Islet precursor cell (in vitro differentiated cells): ENCODE data around the gene SATB2.

Experiments used
- DNase-seq: peaks from one replicate; pipeline ENCODE4 v3.0.0-alpha.2; 2018

The SATB2 gene

GRCh38 chr2:199449455-199449854 is 8.3 kb downstream of the SATB2 start:
- no peak for DNase-seq

GRCh38 chr2:199446996-199447576 is 10.7 kb downstream of the SATB2 start:
- DNase-seq, result peak; percentile 43

- no peak for DNase-seq
These were observed 13.0 kb downstream of the SATB2 start for GRCh38 chr2:199444749-199445148.

DNA sequence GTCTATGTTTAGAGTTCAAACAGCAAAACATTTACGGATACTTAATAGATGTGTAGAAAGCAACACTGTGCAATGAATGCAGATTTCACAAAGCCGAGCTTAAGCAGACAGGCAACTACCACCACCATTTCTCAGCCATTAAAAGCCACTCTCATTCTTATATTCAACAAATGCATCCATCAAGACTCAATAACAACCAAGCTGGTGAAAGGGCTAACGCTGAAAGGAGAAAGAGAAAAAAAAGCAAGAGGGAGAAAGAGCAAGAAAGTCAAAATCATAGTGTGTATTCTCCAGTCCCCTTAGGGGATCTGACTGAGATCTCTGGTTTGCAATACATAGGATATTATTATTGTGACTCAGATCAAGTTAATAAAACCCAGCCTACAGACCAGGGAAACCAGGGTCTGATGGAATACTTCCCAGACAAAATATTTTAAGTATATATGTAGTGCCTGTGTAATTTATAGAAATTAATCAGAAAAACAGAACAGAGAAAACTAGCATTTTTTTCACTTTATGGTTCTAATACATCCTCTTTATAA is 14.1 kb downstream of the SATB2 start:
- DNase-seq, result no peak

GRCh38 chr2:199442173-199442572 is 15.6 kb downstream of the SATB2 start:
- DNase-seq, result no peak

DNA sequence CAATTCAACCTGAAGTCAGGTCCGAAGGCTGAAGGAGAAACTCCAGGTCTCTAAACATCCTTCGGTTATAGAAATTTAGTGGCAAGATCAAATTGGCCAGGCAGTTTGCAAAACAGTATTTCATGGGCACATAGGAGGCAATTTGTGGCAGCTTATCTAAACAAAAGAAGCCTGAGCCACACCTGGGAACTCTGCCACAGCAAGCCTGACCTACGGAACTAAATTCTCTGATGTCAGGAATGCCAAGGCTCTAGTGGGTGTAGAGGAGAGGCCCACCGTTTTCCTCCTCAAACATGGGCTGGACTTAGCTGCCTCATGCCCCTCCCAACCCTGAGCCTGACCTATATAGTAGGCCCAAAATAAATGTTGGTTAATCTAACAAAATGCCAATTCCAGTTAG is 16.0 kb downstream of the SATB2 start:
- no peak for DNase-seq

DNA sequence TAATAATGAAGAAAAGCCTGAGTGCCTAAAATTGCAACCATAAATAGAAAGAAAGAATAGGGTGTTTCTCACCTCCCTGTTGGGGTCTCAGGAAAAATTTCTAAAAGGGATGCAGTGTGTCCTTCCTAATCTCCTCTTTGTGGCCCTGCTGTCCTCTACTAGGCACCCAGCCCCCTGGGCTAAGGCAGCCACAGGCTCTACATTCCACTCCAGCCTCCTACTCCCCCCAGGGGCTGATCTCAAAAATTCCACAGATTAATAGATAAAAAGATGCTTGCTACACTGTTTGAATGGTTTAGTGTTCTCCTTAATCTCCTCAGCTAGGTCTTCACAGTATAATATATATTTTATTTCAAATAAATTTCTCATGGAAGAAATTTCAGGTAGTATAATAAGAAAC is 17.6 kb downstream of the SATB2 start:
- DNase-seq, result peak; percentile 68

- DNase-seq, result no peak
These were observed 18.2 kb downstream of the SATB2 start for GRCh38 chr2:199439542-199439941.

GRCh38 chr2:199439066-199439465 is 18.7 kb downstream of the SATB2 start:
- DNase-seq, result peak; percentile 54

- DNase-seq, result peak; percentile 63
These were observed 23.2 kb downstream of the SATB2 start for GRCh38 chr2:199434555-199434954.

- peak; percentile 62 for DNase-seq
These were observed 24.4 kb downstream of the SATB2 start for GRCh38 chr2:199433204-199433832.

DNA sequence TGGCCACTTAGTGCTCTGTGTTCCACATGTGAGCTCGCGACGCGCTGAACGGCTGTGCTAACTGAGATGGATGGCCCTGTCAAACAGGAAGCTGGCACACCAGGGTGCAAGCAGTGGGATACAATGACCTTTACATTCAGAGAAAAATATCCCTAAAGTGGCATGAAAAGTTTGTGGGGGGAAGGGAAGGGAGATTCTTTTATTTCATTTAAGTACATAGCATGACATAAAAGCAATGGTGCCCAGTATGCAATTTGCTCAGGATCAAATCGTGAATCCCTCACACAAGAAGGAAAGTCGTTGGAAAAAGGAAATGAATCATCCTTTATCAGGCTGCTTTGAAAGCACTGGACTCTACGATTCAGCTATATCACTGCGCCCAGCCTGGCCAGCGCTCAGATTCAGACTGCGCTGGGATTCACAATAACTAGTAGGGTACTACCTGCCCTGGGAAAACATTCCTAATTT is 26.0 kb downstream of the SATB2 start:
- DNase-seq, result no peak

GRCh38 chr2:199430214-199430613 is 27.5 kb downstream of the SATB2 start:
- no peak for DNase-seq

DNA sequence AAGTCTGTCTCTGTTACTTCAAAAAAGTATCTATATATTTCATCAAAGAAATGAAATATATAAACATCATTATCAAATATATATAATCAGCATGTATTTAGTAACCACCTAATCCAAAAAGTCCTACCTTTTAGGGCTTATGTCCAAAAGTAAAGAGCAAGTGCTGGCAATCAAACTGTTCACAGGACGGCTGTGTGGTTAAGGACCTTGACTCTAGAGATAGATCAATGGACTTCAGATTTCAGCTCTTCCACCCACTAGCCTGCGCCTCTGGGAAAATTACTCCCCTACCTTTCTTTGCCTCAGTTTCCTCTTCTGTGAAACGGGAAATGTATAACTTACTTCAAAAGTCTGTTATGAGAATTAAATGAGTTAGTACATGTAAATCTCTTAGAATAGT is 29.4 kb downstream of the SATB2 start:
- DNase-seq, result no peak

DNA sequence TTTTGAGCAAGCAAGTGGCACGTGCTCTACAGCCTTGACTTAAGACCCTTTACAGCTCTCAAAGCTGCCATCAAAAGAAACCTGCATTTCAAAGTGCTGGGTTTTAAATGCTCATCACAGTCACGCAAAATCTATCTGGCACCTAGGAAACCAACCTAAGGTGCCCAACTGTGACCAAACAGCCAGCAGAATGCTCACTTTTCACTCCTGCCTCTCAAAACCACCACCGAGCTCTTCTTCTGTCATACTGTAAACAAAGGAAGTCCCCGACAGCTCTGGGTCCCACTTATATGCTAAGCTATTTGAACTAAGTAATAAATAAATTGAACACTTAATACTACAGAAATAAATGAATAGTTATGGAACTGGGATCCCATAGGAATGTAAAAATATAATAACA is 33.6 kb downstream of the SATB2 start:
- DNase-seq, result no peak

- no peak for DNase-seq
These were observed 38.3 kb downstream of the SATB2 start for GRCh38 chr2:199419428-199419827.

GRCh38 chr2:199414465-199414864 is 43.3 kb downstream of the SATB2 start:
- no peak for DNase-seq

DNA sequence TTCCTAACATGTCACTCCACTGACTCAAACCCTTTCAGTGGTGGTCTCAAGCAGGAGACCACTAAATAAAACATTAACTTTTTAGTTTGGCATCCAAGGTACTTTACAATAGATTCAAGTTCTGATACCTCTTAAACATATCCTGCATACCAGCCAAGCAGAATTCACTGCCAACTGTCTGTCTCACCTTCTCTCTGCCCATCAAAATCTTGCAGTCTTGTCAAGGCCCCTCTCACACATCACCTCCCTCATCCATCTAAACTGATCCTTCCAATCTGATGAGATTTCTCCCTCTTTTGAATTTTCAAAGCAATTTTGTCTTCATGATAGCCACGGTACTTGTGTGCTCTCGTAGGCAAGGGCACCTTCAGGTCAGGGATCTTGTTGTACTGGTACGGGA is 43.7 kb downstream of the SATB2 start:
- DNase-seq, result no peak

- DNase-seq, result no peak
These were observed 47.8 kb downstream of the SATB2 start for GRCh38 chr2:199409759-199410529.

DNA sequence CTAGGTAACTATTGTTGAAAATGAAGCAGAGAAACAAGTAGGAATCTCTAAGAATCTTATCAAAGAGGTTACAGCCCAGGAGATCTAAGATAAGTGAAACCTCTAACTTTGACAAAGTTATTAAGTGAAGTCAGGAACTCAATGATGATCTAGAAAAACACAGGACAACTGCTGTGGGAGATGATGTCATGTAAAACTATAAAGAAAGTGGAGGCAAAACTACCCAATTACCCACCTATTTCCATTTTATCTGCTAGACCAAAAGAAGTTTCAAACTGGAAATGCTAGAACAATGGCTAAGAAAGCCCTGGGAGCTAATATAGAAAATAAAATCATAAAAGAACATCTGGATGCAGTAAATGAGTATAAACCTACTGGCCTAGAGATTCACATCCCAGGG is 50.3 kb downstream of the SATB2 start:
- no peak for DNase-seq

GRCh38 chr2:199405241-199405640 is 52.5 kb downstream of the SATB2 start:
- DNase-seq, result no peak

- no peak for DNase-seq
These were observed 52.9 kb downstream of the SATB2 start for GRCh38 chr2:199404841-199405240.

- no peak for DNase-seq
These were observed 62.4 kb downstream of the SATB2 start for GRCh38 chr2:199395311-199395710.

GRCh38 chr2:199392363-199392762 is 65.4 kb downstream of the SATB2 start:
- no peak for DNase-seq
